GM18517 (cell line): ENCODE results near the gene CFAP92.

Experiments
- ATAC-seq: cut with Tn5 transposase; IDR thresholded peaks from one replicate; pipeline ENCODE4 v1.9.1; 2021; ENCODE audit warnings: mild to moderate bottlenecking, moderate library complexity; ENCODE audit not compliant: unreplicated experiment

Gene CFAP92

DNA sequence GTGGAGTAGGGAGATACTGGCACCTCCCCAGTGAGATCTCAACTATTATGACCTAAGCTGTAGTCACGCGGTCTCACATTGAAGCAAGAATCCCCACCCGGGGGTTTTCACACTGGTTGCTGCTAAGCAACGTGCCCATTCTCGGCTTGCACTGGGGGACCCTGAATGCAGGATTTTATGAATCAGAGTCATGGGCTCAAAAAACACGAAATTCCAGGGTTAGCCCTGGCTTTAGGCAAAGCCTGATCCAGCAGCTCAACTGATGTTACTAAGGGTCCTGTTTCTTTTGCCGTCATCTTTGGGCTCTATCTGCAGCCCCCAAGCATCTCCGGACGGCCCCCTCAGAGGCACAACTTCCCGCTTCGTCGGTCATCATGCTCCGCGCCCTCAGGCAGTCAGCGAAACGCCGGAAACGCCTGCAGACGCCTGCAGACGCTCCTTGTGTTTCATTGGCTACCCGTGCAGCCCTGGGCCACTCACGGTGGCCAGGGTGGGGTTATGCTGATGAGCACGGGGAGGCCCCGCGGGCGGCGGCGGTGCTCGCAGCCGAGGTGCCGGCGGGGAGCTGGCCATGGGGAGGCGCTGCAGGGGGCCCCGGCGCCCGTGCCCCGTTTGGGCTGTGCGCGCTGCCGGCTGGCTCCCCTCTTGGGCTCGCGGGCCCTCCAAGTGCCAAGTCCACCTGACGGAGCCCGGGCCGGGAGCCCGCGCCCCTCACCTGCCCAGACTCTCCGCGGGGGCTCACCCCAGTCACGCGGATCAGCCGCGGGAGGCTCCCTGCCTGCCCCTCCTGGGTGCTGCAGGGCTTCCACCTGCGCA, 33.1 kb upstream of the CFAP92 start:
- peak; percentile 93 for ATAC-seq

DNA sequence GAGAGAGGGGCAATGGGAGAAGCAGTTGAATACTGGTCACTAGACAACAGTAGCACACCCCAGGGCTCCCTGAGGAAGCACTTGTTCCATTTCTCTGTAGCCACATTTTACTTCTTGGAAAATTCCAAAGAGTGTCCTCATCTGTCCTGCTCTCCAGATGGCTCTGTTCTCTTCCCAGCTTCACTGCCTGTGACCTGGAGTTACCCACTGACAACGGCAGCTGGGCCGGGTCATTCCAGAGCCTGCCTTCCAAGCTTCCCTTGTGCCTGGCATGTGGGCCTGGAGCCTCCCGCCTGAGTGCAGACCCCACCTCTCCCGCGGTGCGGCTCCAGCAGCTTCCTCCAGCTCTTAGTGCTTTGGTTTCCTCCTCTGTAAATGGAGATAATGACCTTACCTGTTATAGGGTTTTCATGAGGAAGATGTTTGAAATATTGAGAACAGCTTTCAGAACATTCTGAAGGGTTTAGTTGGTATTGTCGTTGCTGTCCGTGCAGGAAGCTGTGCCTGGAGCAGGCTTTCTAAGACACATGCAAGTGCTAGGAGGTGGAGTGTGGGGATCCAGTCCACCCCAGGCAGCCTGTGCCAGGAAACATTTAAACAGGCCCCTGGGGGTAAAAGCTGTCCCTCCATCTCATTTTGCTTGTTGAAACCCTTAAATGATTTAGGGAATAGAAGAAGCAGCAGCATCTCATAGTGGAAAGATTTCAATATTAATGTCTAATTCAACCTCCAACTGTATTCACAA, 32.0 kb upstream of the CFAP92 start:
- ATAC-seq = no peak

DNA sequence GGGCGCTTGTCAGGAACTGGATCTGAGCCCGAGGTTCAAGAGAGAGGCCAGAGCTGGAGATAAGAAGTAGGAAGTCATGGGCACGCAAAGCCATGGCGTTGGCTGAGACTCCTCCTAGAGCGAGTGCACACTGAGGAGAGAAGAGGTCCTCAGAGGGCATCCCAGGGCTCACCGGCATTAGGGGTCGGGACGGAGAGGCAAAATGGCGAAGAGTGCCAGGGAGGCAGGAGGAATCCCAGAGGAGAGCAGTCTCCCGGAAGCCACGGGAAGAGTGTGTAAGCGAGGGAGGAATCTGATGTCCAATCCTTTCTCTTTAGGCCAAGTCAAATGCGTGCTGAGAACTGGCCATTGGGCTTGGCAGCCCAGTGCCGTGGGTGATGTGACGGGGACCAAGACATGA, 31.2 kb upstream of the CFAP92 start:
- ATAC-seq = no peak

DNA sequence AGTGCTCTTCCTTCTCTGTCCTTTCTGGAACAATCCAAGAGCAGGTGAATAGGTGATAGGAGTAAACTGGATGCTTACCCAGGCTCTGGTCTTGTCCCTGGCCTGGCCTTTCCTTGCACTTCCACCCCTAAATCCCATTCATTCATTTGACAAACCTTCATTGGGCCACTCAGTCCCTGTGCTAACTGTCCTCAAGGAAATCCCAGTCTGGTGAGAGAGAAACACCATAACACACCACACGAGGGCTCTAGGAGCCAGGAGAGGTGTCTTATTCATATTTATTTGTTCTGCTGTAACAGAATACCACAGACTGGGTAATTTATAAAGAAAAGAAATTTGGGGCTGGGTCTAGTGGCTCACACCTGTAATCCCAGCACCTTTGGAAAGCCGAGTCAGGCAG, 30.0 kb upstream of the CFAP92 start:
- ATAC-seq = no peak

DNA sequence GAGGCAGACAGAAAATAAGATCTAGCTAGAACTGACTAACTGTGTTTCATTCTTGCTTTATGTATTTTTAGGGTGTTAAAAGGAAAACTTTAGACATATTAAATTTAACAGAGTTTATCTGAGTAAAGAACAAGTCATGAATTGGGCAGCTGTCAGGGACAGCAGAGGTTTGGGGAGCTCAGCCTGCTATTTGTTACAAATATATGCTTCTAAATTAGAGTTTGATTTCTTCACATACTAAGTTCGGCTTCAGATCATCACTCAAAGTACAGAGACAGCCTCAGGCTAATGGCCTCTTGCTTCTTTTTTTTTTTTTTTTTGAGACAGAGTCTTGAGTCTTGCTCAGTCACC, 29.1 kb upstream of the CFAP92 start:
- no peak for ATAC-seq

DNA sequence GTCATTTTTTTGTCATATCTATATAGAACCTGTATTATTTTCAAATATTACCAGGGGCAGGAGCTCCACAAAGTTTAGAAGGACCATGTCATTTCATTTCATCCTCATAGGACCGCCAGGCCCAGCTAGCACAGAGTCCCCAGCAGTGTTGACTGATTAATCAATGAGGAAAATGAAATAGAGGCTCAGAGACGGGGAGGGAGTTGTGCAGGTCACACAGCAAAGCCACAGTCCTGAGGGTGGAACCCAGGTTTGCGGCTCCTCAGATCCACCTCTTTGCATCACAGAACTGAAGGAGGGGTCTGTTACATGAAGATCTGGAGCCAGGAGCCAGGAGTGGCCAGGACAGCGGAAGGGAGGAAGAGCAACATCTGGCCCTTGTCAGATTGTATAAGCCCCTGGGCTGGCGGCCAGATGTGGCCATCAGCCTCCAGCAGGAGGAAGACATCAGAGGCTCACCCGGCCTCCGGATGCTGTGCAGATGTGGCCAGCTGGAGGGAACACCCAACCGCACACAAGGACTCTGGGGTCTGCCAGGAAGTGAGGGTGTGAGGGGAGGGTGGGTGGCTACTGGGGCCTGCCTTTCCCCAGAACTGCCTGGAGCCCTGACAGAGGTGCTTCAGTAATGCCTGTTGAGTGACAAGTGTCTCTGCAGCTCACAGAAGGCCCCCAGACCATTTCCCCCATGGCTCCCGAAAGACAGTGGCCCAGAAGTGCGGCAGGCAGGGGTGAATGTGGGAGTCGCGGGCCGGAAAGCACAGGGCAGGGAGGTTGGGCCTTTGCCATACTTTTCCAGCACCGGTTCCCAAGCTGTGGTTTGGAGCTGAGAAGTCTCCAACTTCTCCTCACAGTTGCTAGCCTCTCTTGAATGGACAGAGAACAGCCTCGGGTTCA, 28.5 kb upstream of the CFAP92 start:
- no peak for ATAC-seq

DNA sequence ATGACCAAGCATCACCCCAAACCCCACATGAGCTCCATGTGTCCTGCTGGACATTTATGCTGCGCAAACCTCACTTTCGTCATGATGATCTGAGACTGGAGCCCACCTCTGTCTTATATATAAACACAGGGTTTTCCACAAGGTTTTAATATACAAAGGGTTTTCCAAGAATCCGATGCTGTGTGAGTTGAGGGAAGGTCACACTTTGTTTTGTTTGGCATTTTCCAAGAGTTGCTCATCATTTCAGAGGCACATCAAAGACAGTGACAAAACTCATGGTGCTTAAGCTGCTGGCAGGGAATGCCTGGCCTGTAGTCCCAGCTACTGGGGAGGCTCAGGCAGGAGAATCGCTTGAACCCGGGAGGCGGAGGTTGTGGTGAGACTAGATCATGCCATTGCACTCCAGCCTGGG, 27.3 kb upstream of the CFAP92 start:
- ATAC-seq = no peak

DNA sequence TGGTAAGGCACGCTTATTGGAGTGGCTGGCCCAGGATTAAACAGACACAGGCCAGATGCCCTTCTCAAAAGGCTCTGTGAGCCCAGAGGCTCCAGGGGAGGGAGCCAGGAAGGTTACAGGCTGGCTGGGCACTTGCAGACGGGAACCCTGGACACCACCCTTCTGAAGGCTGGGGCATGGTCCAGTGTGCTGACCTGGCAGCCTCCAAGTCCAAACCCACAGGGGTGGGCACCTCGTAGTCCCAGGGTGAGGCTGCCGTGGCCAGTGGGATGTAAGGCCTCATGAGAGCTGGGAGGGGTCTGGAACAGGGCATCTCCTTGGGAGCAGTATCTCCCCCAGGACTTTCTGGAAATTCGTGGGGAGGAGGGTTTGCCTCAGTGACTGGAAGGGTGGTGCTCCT, 26.8 kb upstream of the CFAP92 start:
- no peak for ATAC-seq

DNA sequence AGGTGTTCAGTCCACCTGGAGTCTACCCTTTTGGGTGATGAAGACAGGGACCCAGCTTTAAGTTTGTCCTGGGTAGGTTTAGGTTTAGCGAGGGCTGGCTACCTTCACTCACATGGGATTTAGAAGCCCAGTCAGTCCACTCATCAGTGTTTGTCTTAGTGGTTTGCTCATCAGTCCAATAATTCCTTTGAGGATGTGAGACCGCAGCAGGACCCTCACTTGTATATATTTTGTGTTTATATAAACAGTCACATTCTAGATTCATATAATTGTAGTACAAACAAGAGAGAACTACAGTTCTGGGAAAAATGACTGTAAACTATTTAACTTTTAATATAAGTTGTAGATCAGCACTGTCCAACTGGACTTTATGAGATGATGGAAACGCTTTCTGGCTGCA, 25.4 kb upstream of the CFAP92 start:
- ATAC-seq = no peak

DNA sequence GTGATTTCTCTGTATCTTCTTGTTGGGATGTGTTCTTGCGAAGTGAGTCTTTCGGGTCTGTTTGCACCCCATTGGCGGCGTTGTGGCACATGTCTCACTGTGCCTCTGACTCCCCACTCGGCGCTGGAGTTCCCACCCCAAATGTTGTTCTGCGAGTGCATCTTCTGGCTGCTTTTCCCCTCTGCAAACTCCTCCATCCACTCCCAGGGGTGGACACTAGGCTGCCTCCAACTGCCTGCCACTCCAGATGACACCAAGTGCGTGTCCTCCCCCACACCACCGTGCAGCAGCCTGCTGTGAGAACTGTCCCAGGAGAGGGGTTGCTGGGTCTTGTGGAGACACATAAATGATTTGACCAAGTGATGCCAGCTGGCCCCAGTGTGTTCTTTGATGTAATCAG, 24.9 kb upstream of the CFAP92 start:
- ATAC-seq = no peak

DNA sequence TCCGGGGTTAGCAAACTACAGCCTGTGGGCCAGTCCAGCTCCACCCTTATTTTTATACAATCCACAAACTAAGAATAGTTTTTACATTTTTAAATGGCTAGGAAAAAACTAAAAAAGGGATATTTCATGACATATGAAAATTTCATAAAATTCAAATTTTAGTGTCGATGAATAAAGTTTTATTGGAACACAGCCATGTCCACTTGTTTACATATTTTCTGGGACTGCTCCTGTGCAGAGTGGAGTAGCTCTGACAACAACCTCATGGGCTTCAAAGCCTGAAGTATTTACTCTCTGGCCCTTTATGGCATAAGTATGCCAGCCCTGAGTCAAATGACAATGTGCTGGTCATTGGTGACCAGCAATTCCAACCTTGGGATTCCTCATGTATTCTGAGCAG, 24.4 kb upstream of the CFAP92 start:
- no peak for ATAC-seq

DNA sequence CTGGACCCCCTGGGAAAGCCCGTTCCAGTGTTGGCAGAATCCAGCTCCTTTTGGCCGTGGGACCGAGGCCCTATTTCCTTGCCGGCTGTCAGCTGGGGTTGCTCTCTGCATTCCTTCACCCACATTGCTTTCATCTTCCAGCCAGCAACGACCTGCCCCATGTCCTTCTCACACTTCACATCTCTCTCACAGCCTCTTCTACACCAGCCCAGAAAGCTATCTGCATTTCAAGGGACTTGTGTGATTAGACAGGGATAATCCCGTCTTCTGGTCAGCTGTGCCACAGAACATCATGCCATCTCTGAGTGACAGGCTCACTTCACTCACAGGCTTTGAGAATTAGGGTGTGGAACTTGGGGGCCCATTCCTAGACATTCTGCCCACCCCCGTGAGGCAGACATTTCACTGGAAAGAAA, 23.6 kb upstream of the CFAP92 start:
- ATAC-seq = no peak

DNA sequence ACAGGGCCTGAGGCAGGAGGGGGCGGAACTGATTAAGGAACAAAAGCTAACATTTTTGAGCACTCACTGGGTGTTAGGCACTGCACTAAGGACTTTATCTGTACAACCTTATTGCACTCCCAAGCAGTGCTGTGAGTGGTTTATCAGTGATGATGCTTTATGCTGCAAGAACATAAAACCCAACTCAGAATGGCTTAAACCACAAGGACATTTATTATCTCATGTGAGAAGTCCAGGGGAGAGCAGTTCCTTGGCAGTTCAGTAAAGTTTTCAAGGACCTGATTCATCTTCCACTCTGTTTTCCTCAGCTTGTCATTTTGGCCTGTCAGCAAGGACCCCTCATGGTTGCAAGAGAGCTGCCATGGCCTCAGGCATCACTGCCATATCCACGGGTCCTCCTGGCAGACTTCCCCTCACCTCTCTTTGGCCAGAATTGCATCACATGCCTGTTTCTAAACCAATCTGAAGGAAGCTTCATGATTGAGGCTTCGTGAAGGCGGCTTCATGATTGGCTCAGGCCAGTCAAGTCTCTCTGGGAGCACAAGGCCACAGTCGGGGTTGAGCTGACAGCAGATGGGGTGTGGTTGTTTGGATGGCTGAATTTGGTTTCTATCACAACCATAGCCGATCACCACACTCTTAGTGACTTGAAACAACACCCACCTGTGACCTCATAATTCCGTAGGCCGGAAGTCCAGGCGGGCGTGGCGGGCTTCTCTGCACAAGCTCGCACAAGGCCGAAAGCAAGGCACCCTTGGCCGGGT, 23.0 kb upstream of the CFAP92 start:
- ATAC-seq = peak; percentile 60

DNA sequence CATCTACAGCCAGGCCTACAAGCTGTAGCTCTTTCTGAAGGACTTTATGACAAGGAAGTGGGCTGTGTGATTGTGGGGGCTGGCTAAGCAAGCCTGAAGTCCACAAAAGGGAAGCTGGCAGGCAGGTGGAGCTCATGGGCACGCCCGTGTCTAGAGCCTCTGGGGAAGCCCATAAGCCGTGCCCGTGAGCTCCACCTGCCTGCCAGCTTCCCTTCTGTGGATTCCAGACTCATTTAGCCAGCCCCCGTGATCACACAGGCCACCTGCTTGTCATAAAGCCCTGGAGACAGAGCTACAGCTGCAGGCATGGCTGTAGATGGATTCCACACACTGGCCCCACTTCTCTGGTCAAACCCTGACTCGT, 22.5 kb upstream of the CFAP92 start:
- no peak for ATAC-seq

DNA sequence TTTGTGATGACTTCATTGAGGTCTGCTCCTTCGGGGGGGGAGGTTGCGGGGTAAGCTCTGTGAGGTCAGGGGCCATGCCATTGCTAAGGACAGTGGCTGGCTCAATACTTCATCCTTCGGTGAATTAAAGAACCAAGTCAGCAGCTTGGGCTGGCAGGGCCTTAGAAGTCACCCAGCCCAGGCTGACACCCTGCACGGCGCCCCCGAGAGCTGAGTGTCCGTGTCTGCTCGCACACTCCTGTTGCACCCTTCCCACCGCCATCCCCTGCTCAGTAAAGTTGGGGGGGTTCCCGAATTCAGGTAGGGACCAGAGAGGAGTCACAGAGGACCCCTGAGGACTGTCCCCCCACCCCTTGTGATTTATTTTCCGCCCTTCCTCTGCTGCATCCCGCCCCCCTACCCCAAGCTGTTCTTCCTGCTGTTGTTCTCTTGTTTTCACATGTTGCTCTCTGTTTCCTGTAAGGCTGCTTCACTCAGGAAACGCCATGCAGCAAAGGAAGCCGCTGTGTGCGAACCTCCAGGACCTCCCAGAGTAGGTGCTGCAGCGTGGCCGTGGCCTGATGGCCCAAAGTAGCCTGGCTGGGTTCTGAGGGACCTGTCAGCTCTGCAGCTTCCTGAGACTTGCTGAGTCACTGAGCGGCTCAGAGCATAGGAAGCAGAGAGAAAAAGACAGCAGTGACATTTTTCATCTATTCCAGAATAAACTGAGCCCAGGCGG, 21.7 kb upstream of the CFAP92 start:
- ATAC-seq = no peak

DNA sequence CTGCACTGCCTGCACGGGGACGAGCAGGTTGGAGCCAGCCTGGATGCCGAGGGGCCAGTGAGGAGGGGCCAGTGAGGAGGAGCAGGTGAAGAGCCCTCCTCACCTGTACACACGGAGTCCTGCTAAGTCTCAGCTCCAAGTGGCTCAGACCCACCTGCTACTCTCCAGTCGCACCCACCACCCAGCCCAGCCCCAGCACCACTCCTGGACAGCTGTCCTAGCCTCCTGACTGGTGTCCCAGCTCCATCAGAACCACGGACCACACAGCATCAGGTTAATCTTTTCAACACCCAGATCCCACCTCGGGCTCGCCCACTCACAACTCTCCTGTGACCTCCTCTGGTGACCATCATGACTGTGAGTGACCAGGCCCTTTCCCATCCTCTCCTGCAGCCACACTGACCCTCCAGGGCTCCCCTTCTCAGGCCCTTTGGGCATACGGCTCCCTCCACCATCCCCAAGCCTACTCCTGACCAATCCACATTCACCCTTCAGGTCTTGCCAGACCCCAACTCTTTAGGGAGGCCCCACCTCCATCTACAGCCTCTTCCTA, 21.0 kb upstream of the CFAP92 start:
- ATAC-seq = no peak

DNA sequence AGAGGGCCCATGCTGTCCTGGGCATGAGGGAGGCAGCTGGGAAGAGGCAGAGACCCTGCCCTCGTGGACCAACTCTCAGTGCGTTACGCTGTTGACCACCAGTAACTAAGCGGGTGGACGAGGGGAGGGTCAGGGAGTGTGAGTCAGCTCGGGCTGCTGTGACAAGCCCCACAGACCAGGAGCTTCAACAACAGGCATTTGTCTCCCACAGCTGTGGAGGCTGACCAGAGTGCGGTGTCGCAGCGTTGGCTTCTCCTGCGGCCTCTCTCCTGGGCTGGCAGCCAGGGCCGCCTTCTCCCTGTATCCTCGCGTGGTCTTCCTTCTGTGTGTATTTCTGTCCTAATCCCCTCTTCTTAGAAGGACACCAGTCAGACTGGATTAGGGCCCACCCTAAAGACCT, 20.3 kb upstream of the CFAP92 start:
- ATAC-seq = no peak

DNA sequence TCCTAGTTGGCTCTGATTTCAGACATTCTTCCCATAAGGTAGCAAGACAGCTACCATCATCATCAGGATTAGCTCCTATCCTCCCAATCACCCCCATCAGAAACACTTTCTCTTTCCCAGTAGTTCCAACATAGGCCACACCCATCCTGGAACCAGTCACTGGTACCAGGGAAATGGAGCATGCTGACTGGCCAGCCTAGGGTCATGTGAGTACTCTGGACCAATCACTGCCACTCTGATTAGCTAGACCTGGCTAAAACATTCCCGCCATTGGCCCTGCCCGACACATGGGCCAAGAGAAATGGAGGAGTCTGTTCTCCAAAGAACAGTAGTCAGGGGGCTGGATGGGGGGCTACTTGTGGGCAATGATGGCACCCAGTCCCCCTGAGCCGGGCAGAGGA, 19.6 kb upstream of the CFAP92 start:
- no peak for ATAC-seq

DNA sequence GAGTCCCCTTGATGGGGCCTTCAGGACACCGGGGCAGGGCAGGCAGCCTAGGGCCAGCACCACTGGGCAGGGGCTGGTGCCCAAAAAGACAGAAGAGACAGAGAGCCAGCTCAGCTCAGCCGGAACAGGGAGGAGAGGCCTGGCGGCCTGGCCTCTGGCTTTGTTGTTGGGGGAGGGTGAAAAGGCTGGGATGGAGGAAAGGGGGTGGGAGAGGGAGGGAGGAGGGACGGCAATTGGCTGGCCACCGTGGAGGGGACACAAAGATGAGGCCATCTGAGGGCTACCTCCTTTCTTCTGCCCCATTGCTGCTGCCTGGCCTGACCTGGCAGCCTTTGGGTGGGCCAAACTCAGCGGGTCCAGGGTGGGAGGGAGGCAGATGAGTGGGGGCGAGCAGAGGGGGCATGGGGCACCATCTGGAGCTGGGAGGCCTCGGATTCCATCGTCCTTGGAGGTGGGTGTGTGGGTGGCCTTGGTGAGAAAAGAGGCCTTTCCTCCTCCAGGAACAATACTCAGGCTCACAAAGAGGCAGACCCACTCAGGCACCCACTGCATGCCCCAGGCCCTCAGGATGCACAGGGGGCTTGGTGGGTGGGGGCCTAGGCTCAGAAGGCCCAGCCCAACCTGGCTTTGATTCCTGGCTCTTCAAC, 16.6 kb upstream of the CFAP92 start:
- ATAC-seq = no peak
